GM21723 (cell line): Measurements from ENCODE around the gene ADNP.

Experiments
- ATAC-seq: cut with Tn5 transposase; IDR thresholded peaks from one replicate; pipeline ENCODE4 v1.9.1; 2021; ENCODE audit warnings: mild to moderate bottlenecking, moderate library complexity; ENCODE audit not compliant: unreplicated experiment

The ADNP gene

DNA sequence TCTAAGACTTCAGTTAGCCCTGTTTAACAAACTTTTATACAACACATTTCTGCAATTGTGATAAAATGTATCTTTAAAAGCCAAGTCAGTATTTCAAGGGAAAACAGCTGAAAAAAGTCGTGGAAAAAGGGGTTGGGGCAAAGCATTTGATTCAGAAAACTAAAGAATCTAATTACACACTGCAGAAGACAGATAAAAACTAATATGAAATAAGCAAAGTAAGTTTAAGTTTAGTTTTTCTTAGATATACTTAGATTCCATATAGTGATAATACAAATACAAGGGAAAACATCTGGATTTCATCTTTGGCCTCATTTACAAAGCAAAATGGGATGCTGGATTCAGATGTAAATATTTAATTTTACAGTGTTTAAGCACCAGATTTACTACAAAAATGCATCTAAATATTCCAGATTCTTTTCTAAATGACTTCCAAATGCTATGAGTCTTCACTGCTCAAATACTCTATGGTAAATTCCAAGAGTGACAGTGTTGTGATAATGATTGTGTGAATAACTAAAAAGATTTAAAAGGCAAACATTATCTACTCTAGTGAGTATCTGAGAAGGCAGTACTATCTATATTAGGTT, 1.5 kb upstream of the ADNP start:
- no peak for ATAC-seq

DNA sequence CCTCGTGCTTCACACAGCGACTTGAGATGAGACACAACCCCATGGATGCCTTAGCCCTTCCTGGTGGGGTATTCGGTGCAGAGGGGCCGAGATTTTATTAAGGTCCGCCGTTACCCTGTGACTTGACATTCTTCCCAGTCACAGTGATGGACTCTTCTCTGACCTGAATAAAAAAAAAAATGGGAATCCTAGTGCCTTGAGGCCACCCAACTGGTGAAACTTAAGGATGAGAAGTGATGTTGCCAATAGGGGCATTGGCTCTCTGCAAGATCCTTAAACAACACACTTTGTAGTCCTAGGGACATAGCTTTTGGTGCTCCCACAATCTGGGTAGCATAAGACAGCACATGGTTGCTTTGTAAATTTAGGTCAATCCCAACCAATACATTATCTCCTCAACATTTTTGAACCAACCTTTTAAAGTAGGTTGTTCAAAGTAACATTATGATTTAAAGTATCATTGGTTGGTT, 814 bp upstream of the ADNP start:
- no peak for ATAC-seq

DNA sequence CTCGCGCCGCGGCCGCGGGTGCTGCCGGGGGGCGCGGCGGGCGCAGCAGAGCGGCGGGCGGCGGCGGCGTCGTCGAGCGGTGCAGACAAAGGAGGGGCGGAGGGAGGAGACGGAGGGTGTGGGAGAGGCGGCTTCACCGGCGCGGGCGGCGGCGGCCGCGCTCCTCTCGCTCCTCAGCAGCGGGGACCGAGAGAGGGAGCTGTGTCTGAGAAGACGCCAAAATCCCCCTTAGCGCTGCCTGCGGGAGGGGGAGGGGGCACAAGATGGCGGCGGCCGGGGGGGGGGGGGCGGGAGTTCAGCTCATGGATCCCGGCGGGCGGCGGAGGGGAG, 296 bp downstream of the ADNP start:
- peak; percentile 14 for ATAC-seq

DNA sequence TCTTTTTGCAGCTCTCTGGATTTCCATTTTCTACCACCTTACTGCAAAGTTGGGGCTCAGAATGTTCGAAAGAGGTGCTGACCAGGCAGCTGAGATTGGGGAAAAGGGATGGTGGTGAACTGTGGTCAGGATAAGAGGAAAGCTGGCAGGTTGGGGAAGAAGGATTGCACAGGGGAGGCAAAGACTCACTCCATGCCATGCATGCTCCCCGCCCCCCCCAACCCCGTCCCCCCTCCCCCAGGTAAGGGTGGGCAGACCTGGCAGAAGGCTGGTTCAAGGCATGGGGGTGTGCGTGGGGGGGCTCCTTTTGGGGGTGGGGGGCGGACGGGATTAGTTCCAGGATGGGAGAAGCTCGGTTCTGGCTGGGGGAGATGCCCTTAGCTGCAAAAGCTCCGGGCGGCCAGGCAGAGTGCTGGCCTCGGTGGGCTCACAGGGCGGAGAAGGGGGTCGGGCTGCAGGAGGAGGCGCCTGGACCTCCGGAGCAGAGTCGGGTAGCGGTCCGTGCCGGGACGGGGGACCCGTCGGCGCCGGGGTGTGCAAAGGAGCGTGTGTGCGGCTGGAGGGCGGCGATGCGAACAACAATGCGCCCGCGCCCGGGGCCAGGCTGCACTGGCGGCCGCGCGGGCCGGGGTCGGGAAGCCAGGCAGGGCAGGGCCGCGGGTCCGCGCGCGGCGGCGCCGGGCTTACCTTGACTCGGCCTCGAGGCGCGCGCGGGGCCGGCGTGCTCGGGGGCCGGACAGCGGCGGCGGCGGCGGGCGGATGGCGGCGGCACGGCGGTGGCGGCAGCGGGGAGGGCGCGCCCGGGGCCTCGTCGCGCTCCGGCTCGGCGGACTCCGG, 880 bp downstream of the ADNP start:
- peak; percentile 5 for ATAC-seq

- peak; percentile 64 for ATAC-seq
Observed at GRCh38 chr20:50929299-50930138, 1.7 kb downstream of the ADNP start.

GRCh38 chr20:50928469-50928868, 2.8 kb downstream of the ADNP start:
- no peak for ATAC-seq

DNA sequence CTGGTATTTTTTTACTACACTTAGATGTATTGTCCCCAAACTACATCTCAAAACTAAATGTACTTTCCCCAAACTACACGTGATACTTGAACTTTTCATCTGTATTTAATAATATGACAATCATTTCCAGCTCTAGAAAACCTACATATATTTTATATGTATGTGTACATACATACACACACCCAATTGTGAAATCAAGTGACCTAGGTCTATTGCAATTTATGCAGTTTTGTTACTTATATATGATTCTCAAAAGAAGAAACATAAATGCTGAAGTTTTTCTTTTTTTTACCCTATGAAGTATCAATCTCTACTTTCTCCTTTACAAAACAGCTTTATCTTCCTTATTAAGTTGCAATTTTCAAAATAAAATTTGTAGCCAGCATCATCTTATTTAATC, 4.7 kb downstream of the ADNP start:
- no peak for ATAC-seq

DNA sequence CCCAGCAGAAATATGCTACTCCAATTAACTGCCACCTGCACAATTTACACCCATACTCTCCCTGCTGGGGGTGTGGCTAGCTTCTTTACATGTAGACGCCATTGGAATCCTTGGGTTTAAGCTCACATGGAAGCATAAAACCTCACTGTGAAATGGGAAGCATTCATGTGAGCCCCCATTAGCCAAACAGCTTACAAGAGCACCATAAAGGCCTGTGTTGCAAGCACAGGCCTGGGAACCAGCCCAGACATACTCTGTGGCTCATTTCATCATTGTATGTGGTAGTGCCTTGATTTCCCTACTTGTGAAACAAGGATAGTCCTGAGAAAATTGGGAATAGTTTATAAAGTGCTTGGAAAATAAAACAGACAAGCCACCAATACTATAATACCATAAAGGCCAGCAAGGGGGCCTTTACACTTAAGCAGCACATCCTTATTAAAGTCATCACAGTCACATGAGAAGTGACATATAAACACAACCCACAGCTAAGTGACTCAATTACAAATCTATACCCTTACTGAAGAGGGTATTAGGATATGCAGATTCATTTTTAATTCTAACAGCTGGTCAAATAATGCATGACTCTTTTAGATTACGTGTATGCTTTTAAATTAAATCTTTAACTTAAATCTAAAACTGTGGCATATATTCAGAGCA, 6.8 kb downstream of the ADNP start:
- no peak for ATAC-seq

GRCh38 chr20:50921803-50922501, 9.3 kb downstream of the ADNP start:
- ATAC-seq = no peak

DNA sequence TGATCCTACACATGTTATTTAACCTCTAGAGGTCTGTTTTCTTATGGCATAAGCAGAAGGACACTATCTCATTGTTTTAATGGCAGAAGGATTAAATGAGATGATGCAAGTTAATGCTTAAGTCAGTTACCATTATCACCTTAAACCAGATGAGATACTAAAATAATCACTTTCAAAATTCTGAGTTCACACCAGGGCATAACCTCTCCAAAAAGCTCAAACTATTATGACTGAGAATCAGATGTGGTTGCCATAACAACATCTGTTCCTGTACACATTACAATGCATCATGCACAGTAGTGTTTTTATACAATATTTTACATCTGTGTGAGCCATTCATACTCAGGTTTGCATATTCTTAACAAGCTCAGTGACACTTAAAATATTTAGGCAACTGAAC, 10.2 kb downstream of the ADNP start:
- ATAC-seq = no peak

GRCh38 chr20:50919567-50919966, 11.7 kb downstream of the ADNP start:
- ATAC-seq = no peak

DNA sequence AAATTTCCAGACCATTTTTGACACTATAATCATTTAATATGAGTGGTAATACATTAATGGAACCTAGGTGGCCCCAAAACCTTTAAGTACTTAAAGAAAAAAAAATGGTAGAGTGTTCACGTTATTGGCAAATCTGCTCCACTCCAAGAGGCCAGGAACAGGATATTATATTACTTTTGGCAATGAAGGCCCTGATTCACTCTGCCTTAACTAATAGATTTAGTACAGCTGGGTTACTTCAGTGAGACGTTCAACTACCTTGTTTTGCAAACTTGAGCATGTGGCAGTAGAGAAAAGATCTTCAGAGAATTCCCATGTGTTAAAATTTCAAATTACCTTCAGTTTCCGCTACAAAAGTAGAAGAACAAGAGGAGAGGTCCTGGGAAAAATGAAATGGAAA, 12.8 kb downstream of the ADNP start:
- no peak for ATAC-seq

DNA sequence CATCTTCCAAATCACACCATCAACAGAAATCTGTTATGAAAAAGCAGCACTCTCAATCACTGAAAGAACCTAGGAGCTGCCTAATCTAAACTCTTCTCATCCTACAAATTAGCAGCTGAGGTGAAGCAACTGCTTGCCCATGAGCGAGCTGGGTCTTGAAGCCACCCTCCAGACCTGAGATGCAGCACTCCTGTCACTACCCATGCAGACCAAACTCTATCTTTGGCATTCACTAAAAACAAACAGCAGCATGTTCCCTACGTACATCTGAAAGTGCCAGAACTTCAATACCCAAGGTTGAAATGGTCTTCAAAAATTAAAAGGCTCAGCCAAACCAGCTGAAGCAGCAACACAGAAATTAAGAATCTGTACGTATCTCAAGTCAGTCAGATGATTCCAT, 14.3 kb downstream of the ADNP start:
- no peak for ATAC-seq

- ATAC-seq = no peak
Observed at GRCh38 chr20:50916257-50916656, 15.0 kb downstream of the ADNP start.

- ATAC-seq = no peak
Observed at GRCh38 chr20:50915424-50915823, 15.8 kb downstream of the ADNP start.

DNA sequence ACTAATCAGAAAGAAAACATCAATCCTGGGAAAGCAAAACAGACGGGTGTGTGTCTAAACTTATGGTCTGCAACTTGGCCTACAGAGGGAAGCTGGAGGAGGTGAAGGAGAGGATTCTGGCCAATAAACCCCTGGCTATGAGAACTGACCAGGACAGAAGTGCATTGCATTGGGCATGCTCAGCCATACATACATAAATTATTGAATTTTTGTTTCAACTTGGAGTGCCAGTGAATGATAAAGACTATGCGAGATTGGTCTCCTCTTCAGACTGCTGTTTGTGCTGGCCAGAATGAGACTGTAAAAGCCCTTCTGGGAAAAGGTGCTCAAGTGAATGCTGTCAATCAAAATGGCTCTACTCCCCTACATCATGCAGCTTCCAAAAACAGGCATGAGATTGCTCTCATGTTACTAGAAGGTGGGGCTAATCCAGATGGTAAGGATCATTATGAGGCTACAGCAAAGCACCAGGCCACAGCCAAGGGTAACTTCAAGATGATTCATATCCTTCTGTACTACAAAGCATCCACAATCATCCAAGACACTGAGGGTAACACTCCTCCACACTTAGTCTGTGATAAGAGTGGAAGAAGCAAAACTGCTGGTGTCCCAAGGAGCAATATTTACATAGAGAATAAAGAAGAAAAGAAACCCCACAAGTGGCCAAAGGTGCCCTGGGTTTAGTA, 17.4 kb downstream of the ADNP start:
- no peak for ATAC-seq

GRCh38 chr20:50911716-50912115, 19.5 kb downstream of the ADNP start:
- no peak for ATAC-seq

DNA sequence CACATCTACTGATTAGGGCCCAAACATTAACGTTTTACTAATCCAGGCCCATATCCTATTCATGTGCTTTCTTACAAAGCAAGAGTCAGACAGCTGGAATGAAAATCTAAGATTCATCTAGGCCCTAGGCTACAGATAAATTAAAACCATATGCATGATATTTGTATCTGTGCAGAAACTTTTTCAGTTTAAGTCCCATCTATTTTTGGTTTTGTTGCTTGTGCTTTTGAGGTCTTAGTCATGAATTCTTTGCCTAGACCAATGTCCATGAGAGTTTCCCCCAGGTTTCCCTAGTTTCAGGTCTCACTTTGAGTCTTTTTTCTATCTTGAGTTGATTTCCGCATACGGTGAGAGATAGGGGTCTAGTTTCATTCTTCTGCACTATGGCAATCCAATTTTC, 20.2 kb downstream of the ADNP start:
- ATAC-seq = no peak

DNA sequence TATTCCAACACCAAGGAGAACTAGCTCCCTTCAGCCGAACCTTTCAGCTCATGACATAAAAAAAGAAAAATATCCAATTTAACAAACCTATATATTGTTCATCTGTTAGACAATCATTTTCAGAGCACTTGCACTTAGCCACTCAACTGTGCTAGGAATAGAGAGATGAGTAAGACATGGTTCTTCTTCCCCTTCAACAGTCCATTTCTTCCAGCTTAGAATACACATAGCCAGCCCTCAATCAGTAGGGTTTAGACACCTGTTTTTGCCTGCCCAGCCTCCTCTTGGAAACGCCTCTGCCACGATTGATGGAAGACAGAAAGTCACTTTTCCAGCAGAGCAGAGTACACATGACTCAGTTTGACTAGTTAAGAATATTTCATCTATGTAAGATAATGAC, 21.8 kb downstream of the ADNP start:
- ATAC-seq = no peak

DNA sequence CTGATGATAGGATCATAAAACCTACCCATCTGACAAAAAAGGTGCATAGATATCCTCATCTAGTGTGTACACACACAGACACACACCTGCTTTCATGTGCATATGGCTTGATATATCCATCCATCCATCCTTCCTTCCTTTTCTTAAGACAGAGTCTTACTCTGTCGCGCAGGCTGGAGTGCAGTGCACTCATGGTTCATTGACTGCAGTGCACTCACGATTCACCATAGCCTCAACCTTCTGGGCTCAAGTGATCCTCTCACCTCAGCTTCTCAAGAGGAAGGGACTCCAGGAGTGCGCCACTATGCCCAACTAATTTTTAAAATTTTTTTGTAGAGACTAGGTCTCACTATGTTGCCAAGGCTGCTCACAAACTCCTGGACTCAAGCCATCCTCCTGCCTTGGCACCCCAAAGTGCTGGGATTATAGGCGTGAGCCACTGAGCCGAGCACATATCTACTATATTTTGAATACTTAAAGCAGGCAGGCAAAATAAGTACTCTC, 27.1 kb downstream of the ADNP start:
- no peak for ATAC-seq
